ENCODE measurements around the gene TRMT11.

DNA sequence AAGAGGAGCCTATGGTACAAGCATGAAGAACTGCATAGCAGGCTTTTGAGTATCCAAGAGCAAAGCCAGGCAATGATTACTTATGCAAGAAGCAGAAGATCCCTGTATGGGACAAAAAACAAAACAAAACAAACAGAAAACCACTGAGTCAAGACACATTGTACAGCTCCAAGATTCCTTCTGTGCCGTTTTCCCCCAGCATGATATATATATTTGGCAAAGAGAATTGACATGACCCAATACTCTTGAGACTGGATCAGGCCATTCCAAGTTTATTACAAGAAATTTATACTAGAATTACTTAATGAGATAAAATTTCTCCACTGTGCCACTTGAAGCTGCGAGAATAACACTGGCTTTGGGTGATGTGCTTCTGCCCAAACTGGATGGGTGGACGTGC, 65.5 kb downstream of the TRMT11 start:
- TF ChIP-seq, protein P1, sequence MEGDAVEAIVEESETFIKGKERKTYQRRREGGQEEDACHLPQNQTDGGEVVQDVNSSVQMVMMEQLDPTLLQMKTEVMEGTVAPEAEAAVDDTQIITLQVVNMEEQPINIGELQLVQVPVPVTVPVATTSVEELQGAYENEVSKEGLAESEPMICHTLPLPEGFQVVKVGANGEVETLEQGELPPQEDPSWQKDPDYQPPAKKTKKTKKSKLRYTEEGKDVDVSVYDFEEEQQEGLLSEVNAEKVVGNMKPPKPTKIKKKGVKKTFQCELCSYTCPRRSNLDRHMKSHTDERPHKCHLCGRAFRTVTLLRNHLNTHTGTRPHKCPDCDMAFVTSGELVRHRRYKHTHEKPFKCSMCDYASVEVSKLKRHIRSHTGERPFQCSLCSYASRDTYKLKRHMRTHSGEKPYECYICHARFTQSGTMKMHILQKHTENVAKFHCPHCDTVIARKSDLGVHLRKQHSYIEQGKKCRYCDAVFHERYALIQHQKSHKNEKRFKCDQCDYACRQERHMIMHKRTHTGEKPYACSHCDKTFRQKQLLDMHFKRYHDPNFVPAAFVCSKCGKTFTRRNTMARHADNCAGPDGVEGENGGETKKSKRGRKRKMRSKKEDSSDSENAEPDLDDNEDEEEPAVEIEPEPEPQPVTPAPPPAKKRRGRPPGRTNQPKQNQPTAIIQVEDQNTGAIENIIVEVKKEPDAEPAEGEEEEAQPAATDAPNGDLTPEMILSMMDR (IDR thresholded peaks at IDR 0.05; ENCODE audit: low read length): no peak
- TF ChIP-seq EZH2 (optimal IDR thresholded peaks at IDR 0.05; ENCODE audit: low read depth, low read length) (no peak), EZH2phosphoT487 (IDR thresholded peaks at IDR 0.05; ENCODE audit: low read length) (no peak)
